Ishikawa (cell line): ENCODE results near the gene ZBED2.

ENCODE experiments used
- CEBPB ChIP-seq: IDR thresholded peaks from 2 replicates; pipeline ENCODE4 v1.6.1; 2012
- CREB1 ChIP-seq: IDR thresholded peaks from 2 replicates; pipeline ENCODE4 v1.6.1; 2012; ENCODE audit warnings: low read depth
- EGR1 ChIP-seq: IDR thresholded peaks from 2 replicates; pipeline ENCODE4 v1.6.1; 2012
- EP300 ChIP-seq: IDR thresholded peaks from 2 replicates; pipeline ENCODE4 v1.6.1; 2012; ENCODE audit warnings: borderline replicate concordance
- FOXM1 ChIP-seq: IDR thresholded peaks from 2 replicates; pipeline ENCODE4 v1.6.1; 2012; ENCODE audit warnings: low read depth, borderline replicate concordance
- MAX ChIP-seq: IDR thresholded peaks from 2 replicates; pipeline ENCODE4 v1.6.1; 2012
- NFIC ChIP-seq: IDR thresholded peaks from 2 replicates; pipeline ENCODE4 v1.6.1; 2012
- RAD21 ChIP-seq: IDR thresholded peaks from 2 replicates; pipeline ENCODE4 v1.6.1; 2012; ENCODE audit warnings: low read depth
- TAF1 ChIP-seq: IDR thresholded peaks from 2 replicates; pipeline ENCODE4 v1.6.1; 2012; ENCODE audit warnings: low read depth, mild to moderate bottlenecking
- TCF12 ChIP-seq: IDR thresholded peaks from 2 replicates; pipeline ENCODE4 v1.6.1; 2012; ENCODE audit warnings: low read depth
- TEAD4 ChIP-seq: IDR thresholded peaks from 2 replicates; pipeline ENCODE4 v1.6.1; 2012
- USF1 ChIP-seq: IDR thresholded peaks from 2 replicates; pipeline ENCODE4 v1.6.1; 2012
- YY1 ChIP-seq: IDR thresholded peaks from 2 replicates; pipeline ENCODE4 v1.6.1; 2012; ENCODE audit warnings: low read depth
- ZBTB7A ChIP-seq: IDR thresholded peaks from 2 replicates; pipeline ENCODE4 v1.6.1; 2012; ENCODE audit warnings: low read depth
- TF ChIP-seq, protein P1 (sequence below): IDR thresholded peaks from 2 replicates; pipeline ENCODE4 v1.6.1; 2012; ENCODE audit warnings: low read depth, mild to moderate bottlenecking

ZBED2 gene

DNA sequence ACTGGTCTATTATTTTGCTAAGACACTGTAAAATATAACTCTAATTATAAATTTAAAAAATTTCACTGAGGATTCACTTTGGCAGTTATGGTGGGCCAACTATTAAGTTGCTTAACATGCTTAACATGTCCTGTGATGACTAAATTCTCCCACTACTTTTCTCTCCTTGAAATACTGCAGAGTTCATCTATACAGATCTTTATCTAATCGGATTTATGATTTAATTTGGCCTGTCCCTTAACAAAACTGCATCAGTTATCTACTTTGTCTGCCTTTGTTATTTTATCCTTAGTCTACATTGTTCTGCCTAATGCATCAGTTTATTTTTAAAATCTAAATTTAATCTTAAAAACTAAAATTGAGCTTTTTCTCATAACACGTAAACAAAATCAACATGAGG, 26.8 kb downstream of the ZBED2 start:
- TF ChIP-seq, protein P1, sequence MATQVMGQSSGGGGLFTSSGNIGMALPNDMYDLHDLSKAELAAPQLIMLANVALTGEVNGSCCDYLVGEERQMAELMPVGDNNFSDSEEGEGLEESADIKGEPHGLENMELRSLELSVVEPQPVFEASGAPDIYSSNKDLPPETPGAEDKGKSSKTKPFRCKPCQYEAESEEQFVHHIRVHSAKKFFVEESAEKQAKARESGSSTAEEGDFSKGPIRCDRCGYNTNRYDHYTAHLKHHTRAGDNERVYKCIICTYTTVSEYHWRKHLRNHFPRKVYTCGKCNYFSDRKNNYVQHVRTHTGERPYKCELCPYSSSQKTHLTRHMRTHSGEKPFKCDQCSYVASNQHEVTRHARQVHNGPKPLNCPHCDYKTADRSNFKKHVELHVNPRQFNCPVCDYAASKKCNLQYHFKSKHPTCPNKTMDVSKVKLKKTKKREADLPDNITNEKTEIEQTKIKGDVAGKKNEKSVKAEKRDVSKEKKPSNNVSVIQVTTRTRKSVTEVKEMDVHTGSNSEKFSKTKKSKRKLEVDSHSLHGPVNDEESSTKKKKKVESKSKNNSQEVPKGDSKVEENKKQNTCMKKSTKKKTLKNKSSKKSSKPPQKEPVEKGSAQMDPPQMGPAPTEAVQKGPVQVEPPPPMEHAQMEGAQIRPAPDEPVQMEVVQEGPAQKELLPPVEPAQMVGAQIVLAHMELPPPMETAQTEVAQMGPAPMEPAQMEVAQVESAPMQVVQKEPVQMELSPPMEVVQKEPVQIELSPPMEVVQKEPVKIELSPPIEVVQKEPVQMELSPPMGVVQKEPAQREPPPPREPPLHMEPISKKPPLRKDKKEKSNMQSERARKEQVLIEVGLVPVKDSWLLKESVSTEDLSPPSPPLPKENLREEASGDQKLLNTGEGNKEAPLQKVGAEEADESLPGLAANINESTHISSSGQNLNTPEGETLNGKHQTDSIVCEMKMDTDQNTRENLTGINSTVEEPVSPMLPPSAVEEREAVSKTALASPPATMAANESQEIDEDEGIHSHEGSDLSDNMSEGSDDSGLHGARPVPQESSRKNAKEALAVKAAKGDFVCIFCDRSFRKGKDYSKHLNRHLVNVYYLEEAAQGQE: no peak
- TF ChIP-seq MAX (no peak), EGR1 (no peak), NFIC (no peak), USF1 (no peak), TCF12 (no peak), CEBPB (no peak), CREB1 (no peak), YY1 (no peak)

DNA sequence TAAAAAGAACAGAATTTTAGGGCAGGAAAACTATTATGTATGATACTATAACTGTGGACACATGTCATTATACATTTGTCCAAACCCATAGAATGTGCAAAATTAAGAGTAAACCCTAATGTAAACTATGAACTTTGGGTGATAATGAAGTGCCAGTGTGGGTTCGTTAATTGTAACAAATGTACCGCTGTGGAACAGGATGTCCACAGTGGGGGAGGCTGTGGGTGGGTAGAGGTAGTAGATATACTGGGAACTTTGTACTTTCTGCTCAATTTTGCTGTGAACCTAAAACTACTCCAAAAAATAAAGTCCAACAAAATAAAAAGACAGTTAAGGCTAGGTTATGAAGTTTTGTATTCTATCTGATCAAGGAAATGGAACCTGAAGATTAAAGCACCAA, 28.3 kb downstream of the ZBED2 start:
- no peak for TF ChIP-seq NFIC
- TF ChIP-seq YY1: no peak

DNA sequence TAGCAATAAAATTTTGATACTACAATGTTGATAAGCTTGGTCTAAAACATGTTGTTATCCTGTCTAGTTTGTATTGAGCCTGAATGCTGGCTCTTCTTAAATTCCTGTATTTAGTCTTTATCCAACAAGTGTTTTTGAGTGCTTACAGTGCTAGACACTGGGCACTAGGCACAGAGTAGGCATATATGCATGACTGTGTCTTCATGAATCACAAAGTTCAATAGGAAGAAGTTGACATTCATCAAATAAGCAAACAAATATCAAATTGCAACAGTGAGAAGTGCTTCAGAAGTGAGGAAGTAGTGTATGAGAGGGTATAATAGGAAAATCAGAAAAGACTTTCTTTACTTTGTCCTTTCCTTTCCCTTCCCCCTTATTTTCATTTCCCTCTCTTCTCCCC, 46.4 kb downstream of the ZBED2 start:
- TF ChIP-seq CREB1 (no peak), ZBTB7A (no peak), USF1 (no peak), RAD21 (no peak), NFIC (no peak), YY1 (no peak), MAX (no peak), TAF1 (no peak)

- TF ChIP-seq YY1 (no peak), TAF1 (no peak), CREB1 (no peak), TEAD4 (no peak), EP300 (no peak), RAD21 (no peak), NFIC (no peak), USF1 (no peak), TCF12 (no peak), EGR1 (no peak), FOXM1 (no peak), ZBTB7A (no peak), CEBPB (no peak), MAX (no peak)
- TF ChIP-seq, protein P1: no peak
Measured at GRCh38 chr3:111548092-111548491, 47.1 kb downstream of the ZBED2 start.

DNA sequence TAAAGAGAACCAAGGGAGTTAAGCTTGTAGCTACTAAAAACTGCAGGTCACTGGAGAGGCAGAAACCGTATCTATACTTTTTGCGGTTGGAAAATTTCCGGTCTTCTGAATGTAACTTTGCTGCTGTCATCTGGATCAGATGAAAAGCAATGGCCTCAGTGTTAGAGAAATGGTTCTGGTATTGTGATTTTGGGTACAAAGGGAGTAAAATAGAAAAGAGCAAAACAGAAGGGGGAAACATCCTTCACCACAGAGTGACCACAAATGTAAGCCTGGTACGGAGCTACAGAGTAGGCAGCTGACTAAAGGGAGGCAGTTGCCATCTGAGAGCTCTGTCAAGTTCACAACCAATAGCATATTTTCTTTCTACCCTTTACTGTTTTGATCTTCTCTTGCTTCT, 47.5 kb downstream of the ZBED2 start:
- TF ChIP-seq TCF12 (no peak), EP300 (no peak), TEAD4 (no peak)

GRCh38 chr3:111545349-111545748, 49.8 kb downstream of the ZBED2 start:
- TF ChIP-seq YY1: no peak
- no peak for TF ChIP-seq EGR1
- no peak for TF ChIP-seq ZBTB7A
- TF ChIP-seq CEBPB: no peak
- TF ChIP-seq TCF12: no peak
- TF ChIP-seq USF1: no peak
- TF ChIP-seq CREB1: no peak
- TF ChIP-seq NFIC: no peak
- no peak for TF ChIP-seq EP300
- no peak for TF ChIP-seq RAD21
- TF ChIP-seq MAX: no peak
- TF ChIP-seq, protein P1: no peak
- no peak for TF ChIP-seq FOXM1
- no peak for TF ChIP-seq TEAD4
- TF ChIP-seq TAF1: no peak
